Measurements from ENCODE around the gene EIF4E1B.

GRCh38 chr5:176685010-176685409, 54.5 kb downstream of the EIF4E1B start:
- no peak for TF ChIP-seq CTCF (IDR thresholded peaks at IDR 0.05)
- no peak for TF ChIP-seq POLR2A (IDR thresholded peaks at IDR 0.05)

All from thyroid gland (tissue), 4 donors.